ENCODE results near the gene HOXB4. TPM values are rescaled to one million over a fixed set of nuclear protein-coding genes. Genes with fewer than 3 reads are reported as not detected.

Gene HOXB4
- total and polyA plus RNA-seq, 2 of the 4 experiments (the other 2 are of a cell fraction): 2.0 to 8.5 TPM

DNA sequence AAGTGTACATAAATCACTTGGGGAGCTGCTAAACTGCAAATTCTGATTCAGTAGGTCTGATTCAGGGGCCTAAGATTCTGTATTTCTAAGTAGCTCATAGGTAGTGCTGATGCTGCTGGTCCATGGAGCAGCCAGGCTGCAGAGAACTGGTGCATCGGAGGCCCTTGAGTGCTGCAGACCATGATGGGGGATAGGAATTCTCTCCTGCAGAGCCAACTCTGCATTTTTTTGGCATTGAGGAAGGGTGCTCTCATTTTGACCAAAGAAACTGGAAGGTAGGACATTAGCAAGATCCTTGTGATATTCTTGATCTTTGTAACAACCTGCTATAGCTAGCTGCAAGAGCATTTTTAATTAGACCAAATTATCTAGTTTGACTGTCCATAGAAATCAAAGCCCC is 37.9 kb downstream of the HOXB4 start (continued):
- no peak for TF ChIP-seq MAZ (IDR thresholded peaks at IDR 0.05; ENCODE audit: borderline replicate concordance, low read depth, low read length)

- H3K56ac ChIP-seq (ENCODE audit: extremely low read depth, insufficient read depth, low read length): no peak overlapping the region
- dilution Hi-C loops (cut with HindIII; ENCODE audit: low sequenced_read_pairs, unreplicated experiment) (no loop called here), in situ Hi-C loops (cut with MboI; ENCODE audit: low sequenced_read_pairs) (loop anchor here (5.0 kb wide), 1 partner anchor 47 kb away; no protein-coding TSS in a partner anchor), intact Hi-C loops (cut with micrococcal nuclease) (no loop called here)
- H3K4me2 ChIP-seq (ENCODE audit: low read depth, low read length): peak overlapping the region; percentile 58; the same call in 1 of the 2 replicates
- peak overlapping the region; percentile 83 for H2BK120ac ChIP-seq (ENCODE audit: low read depth, low read length)
- H3K18ac ChIP-seq (ENCODE audit: low read depth, low read length): peak overlapping the region; percentile 17; the same call in 1 of the 2 replicates
- BruUV-seq (replicated peaks): no TSS peak
- H3K27ac ChIP-seq (ENCODE audit: insufficient read depth, low read length): peak overlapping the region; percentile 67
- peak overlapping the region; percentile 51; the same call in 1 of the 2 replicates for H4K5ac ChIP-seq (ENCODE audit: low read depth, low read length)
- POLR2A ChIA-PET (ENCODE audit: unreplicated experiment): interaction anchor here (0.5 to 1.1 kb wide), 2 partner anchors 38 to 49 kb away, joined by 3 to 4 read pairs; no protein-coding TSS in a partner anchor
- H2AFZ ChIP-seq (replicated peaks; ENCODE audit: low read length, poor library complexity): peak overlapping the region; percentile 52
- peaks cover 14% of the 10 kb centered on the region for H3K4me1 ChIP-seq (ENCODE audit: control insufficient read depth, insufficient read depth, low read length)
- H2BK15ac ChIP-seq (ENCODE audit: low read depth, low read length): peak overlapping the region; percentile 38; the same call in 1 of the 3 replicates
- H3K4ac ChIP-seq (ENCODE audit: low read depth, low read length): peak overlapping the region; percentile 78
- peak overlapping the region; percentile 74 for H2AK9ac ChIP-seq (replicated peaks; ENCODE audit: low read depth, low read length, poor library complexity)
- H2AK5ac ChIP-seq (ENCODE audit: low read depth, low read length): peak overlapping the region; percentile 97; the same call in 1 of the 2 replicates
- H3K9me3 ChIP-seq (ENCODE audit: control insufficient read depth, insufficient read depth, low read length): no peaks in the 10 kb centered on the region
- H3K9ac ChIP-seq (ENCODE audit: low read depth, low read length): no peak overlapping the region
- no CpG with 5 or more reads among the region's 4 CpGs for WGBS, 2 experiments (ENCODE audit: extremely low coverage in 2 of 2, insufficient read length in 1 of 2)
- peak overlapping the region; percentile 73 for H2BK5ac ChIP-seq (ENCODE audit: low read depth, low read length, poor library complexity, severe bottlenecking)
- TF ChIP-seq CHD1 (IDR thresholded peaks at IDR 0.05; ENCODE audit: low read depth, low read length) (no peak), MAFK (IDR thresholded peaks at IDR 0.05; ENCODE audit: low read depth, low read length) (peak; percentile 41; the same call in 1 of the 2 replicates), CEBPB (IDR thresholded peaks at IDR 0.05; ENCODE audit: low read depth, low read length) (no peak), MAZ (IDR thresholded peaks at IDR 0.05; ENCODE audit: borderline replicate concordance, low read depth, low read length) (no peak), RCOR1 (IDR thresholded peaks at IDR 0.05; ENCODE audit: insufficient replicate concordance, low read length) (peak; percentile 15), NFE2L2 (IDR thresholded peaks at IDR 0.05; ENCODE audit: low read depth, low read length) (peak; percentile 64; the same call in 1 of the 2 replicates), FOS (IDR thresholded peaks at IDR 0.05; ENCODE audit: low read depth, low read length) (peak; percentile 53; the same call in 1 of the 2 replicates), ELK1 (IDR thresholded peaks at IDR 0.05; ENCODE audit: borderline replicate concordance, low read depth, low read length) (no peak), CTCF (conservative IDR thresholded peaks at IDR 0.05; ENCODE audit: low read depth, low read length) (no peak), USF2 (IDR thresholded peaks at IDR 0.05; ENCODE audit: low read depth, low read length) (no peak), SMC3 (IDR thresholded peaks at IDR 0.05; ENCODE audit: low read depth, low read length) (peak; percentile 8; the same call in 1 of the 2 replicates), POLR2A (IDR thresholded peaks at IDR 0.05; ENCODE audit: low read depth, low read length) (peak; percentile 55; the same call in 1 of the 2 replicates)
- H4K91ac ChIP-seq (ENCODE audit: insufficient read depth, low read depth, low read length): peak overlapping the region; percentile 55; the same call in 1 of the 2 replicates
- peak overlapping the region in 1 of 2 experiments; percentile 73; a peak in 2 of 4 replicates for H4K8ac ChIP-seq (ENCODE audit: low read depth in 2 of 2, low read length in 2 of 2)
- H3K27me3 ChIP-seq (ENCODE audit: control insufficient read depth, insufficient read depth, low read length): no peaks in the 10 kb centered on the region
- H3K9me1 ChIP-seq (ENCODE audit: insufficient read depth, low read length): peaks cover 7% of the 10 kb centered on the region
- peak; percentile 90 for DNase-seq
- H3K23ac ChIP-seq (ENCODE audit: low read depth, low read length): peak overlapping the region; percentile 88; the same call in 1 of the 2 replicates
- H3K79me1 ChIP-seq (ENCODE audit: low read depth in 1 of 2, low read length in 2 of 2): peaks cover 0 to 23% of the 10 kb centered on the region in 2 experiments; a peak in 2 of 4 replicates
- H4K20me1 ChIP-seq (ENCODE audit: insufficient read depth, low read length): no peaks in the 10 kb centered on the region
- CTCF ChIA-PET: interaction anchor here (0.7 to 2.8 kb wide), 2 partner anchors 47 to 252 kb away, joined by 5 to 8 read pairs; no protein-coding TSS in a partner anchor
- H2BK20ac ChIP-seq (ENCODE audit: low read depth, low read length): peak overlapping the region; percentile 71; the same call in 1 of the 2 replicates
- H3K4me3 ChIP-seq (ENCODE audit: insufficient read depth, low read depth, low read length): no peak overlapping the region
- peak; percentile 52 for ATAC-seq (ENCODE audit: low read depth)
- peaks cover 20% of the 10 kb centered on the region for H3K36me3 ChIP-seq (ENCODE audit: control insufficient read depth, insufficient read depth, low read length)
- H3K14ac ChIP-seq (replicated peaks; ENCODE audit: low read depth, low read length): peak overlapping the region; percentile 68
These were observed 39.0 kb downstream of the HOXB4 start for GRCh38 chr17:48539177-48539576.
